Endometrial microvascular endothelial cells (primary cell): ENCODE results near the gene CLEC1A. TPM values are rescaled to one million over a fixed set of nuclear protein-coding genes. Genes with fewer than 3 reads are reported as not detected.

Experiments used
- total RNA-seq: library from RNA; depleted of rRNA; stranded (reverse); fragments of >200 nt; gene quantifications from one replicate; pipeline ENCODE4 v1.2.3, GENCODE V29; 2015; ENCODE audit errors: inconsistent ontology term

The CLEC1A gene
- total RNA-seq, 1 donor from 2014 or later: 54.4 TPM

Other genes with a start within 250 kb of the CLEC1A start
- 30.8 TPM for gene CLEC2B, start 229.6 kb downstream of the CLEC1A start, total RNA-seq
- not detected for gene KLRF2, start 217.5 kb downstream of the CLEC1A start, total RNA-seq
- gene CLEC2A, start 166.6 kb downstream of the CLEC1A start, total RNA-seq: not detected
- gene CLEC12A, start 127.6 kb downstream of the CLEC1A start, total RNA-seq: not detected
- gene CLEC1B, start 99.9 kb downstream of the CLEC1A start, total RNA-seq: not detected
- gene CLEC12B, start 88.4 kb downstream of the CLEC1A start, total RNA-seq: 0.09 TPM
- not detected for gene CLEC9A, start 68.3 kb downstream of the CLEC1A start, total RNA-seq
- gene CLEC7A, start 31.2 kb upstream of the CLEC1A start, total RNA-seq: 0.84 TPM
- 1.5 TPM for gene OLR1, start 73.1 kb upstream of the CLEC1A start, total RNA-seq
- not detected for gene TMEM52B, start 80.0 kb upstream of the CLEC1A start, total RNA-seq
- 30.0 TPM for gene GABARAPL1, start 113.9 kb upstream of the CLEC1A start, total RNA-seq
- gene KLRD1, start 208.9 kb upstream of the CLEC1A start, total RNA-seq: not detected